Measurements from ENCODE around the gene RB1.

The RB1 gene

DNA sequence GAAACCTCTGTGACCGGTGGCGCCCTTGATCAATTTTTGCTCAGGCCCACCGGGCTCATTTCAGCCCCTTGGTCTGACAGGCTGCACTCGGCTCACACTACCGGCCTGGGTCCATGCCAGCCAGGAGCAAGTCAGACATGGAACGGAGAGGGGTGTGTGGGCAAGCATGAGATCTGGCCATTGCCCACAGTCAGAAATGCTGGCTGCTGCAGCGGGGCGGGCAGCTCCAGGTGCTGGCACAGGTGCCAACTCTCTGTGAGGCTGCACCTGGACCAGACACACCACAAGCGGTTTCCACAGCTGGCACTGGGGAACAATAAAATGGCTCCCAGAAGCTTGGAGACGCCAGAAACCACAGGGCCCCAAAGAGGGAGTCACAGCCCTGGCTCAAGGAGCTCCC lies 153.0 kb downstream of the RB1 start:
- peaks cover 48% of the 10 kb centered on the region for H3K36me3 ChIP-seq (replicated peaks; ENCODE audit: low read depth, low read length)
- H3K4me3 ChIP-seq (ENCODE audit: low read length), result no peak overlapping the region
- TF ChIP-seq, protein P1, sequence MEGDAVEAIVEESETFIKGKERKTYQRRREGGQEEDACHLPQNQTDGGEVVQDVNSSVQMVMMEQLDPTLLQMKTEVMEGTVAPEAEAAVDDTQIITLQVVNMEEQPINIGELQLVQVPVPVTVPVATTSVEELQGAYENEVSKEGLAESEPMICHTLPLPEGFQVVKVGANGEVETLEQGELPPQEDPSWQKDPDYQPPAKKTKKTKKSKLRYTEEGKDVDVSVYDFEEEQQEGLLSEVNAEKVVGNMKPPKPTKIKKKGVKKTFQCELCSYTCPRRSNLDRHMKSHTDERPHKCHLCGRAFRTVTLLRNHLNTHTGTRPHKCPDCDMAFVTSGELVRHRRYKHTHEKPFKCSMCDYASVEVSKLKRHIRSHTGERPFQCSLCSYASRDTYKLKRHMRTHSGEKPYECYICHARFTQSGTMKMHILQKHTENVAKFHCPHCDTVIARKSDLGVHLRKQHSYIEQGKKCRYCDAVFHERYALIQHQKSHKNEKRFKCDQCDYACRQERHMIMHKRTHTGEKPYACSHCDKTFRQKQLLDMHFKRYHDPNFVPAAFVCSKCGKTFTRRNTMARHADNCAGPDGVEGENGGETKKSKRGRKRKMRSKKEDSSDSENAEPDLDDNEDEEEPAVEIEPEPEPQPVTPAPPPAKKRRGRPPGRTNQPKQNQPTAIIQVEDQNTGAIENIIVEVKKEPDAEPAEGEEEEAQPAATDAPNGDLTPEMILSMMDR (IDR thresholded peaks at IDR 0.05; ENCODE audit: low read depth, low read length), result no peak
- TF ChIP-seq EZH2phosphoT487 (IDR thresholded peaks at IDR 0.05; ENCODE audit: low read depth), result no peak
- no peak overlapping the region for H3K9ac ChIP-seq (ENCODE audit: low read length)
- no peaks in the 10 kb centered on the region for H3K9me3 ChIP-seq (ENCODE audit: insufficient read depth, low read length)
- H2AFZ ChIP-seq (ENCODE audit: low read depth, low read length), result no peak overlapping the region
- H3K27me3 ChIP-seq (ENCODE audit: low read depth, low read length), result no peaks in the 10 kb centered on the region
- no peak overlapping the region for H3K27ac ChIP-seq (ENCODE audit: low read length)
- no peaks in the 10 kb centered on the region for H4K20me1 ChIP-seq (ENCODE audit: insufficient read depth, low read length)
- H3K79me2 ChIP-seq (ENCODE audit: low read length), result peaks cover 1% of the 10 kb centered on the region; the same call in 1 of the 2 replicates
- no peak overlapping the region for H3K4me2 ChIP-seq (ENCODE audit: low read length)
- H3K4me1 ChIP-seq (ENCODE audit: low read length), result no peaks in the 10 kb centered on the region

DNA sequence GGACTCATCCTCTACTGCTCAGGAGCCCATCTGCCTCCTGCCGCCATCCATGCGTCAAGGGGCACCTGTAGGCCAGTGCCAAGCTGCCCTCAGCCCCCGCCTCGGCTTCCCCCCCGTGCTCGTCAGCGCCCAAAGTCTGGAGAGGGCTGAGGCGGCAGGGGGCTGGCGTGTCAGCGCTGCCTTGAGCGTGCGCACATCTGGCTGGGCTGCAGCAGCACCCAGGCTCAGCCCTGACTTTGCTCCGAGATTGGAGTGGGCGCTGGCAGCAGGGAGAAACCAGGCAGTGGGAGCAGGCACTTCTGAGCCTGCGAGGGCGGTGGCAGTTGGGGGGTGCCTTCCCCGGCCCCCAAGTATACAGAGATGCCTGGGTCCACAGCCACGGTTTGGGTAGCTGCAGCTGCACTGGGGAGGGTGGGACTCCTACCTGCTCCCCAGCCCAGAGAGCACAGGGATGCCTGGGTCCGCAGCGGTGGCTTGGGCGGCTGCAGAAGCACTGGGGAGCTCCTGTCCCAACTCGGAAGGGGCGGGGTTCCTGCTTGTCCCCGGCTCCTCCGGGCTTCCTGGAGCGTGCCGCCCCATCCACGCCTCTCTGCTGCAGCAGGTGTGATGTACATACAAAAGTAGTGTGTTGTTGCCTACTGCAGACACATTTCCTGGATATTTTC lies 154.2 kb downstream of the RB1 start:
- Histone ChIP-seq H3K36me3 (replicated peaks; ENCODE audit: low read depth, low read length) (peaks cover 51% of the 10 kb centered on the region), H3K4me3 (ENCODE audit: low read length) (no peak overlapping the region)
- TF ChIP-seq, protein P1 (IDR thresholded peaks at IDR 0.05; ENCODE audit: low read depth, low read length), result no peak
- no peak for TF ChIP-seq EZH2phosphoT487 (IDR thresholded peaks at IDR 0.05; ENCODE audit: low read depth)

DNA sequence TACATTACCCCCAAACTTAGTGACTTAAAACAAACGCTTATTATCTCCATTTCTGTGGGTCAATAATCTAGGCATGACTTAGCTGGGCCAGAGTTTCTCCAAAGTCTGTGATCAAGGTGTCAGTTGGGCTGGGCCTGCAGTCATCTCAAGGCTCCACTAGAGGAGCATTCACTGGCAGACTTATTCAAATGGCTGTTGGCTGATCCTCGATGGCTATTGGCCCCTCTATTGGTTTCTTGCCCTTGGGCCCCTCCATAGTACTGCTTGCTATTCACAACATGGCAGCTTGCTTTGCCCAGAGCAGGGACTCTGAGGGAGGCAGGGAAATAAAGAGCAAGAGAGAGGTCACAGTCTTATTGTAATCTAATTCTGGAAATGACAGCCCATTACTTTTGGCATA lies 171.7 kb downstream of the RB1 start:
- no peak overlapping the region for H3K4me2 ChIP-seq (ENCODE audit: low read length)
- H3K27me3 ChIP-seq (ENCODE audit: low read depth, low read length), result no peaks in the 10 kb centered on the region
- no peak overlapping the region for H3K27ac ChIP-seq (ENCODE audit: low read length)
- no peaks in the 10 kb centered on the region for H4K20me1 ChIP-seq (ENCODE audit: insufficient read depth, low read length)
- no peaks in the 10 kb centered on the region for H3K79me2 ChIP-seq (ENCODE audit: low read length)
- H3K4me1 ChIP-seq (ENCODE audit: low read length), result peaks cover 23% of the 10 kb centered on the region
- H3K9ac ChIP-seq (ENCODE audit: low read length), result no peak overlapping the region
- H2AFZ ChIP-seq (ENCODE audit: low read depth, low read length), result no peak overlapping the region
- no peaks in the 10 kb centered on the region for H3K9me3 ChIP-seq (ENCODE audit: insufficient read depth, low read length)
- no peak overlapping the region for H3K4me3 ChIP-seq (ENCODE audit: low read length)
- peaks cover 49% of the 10 kb centered on the region for H3K36me3 ChIP-seq (replicated peaks; ENCODE audit: low read depth, low read length)
- TF ChIP-seq EZH2phosphoT487 (IDR thresholded peaks at IDR 0.05; ENCODE audit: low read depth), result no peak
- TF ChIP-seq, protein P1 (IDR thresholded peaks at IDR 0.05; ENCODE audit: low read depth, low read length), result no peak

More for the DNA sequence above, 154.2 kb downstream of the RB1 start:
- Histone ChIP-seq H3K79me2 (ENCODE audit: low read length) (no peaks in the 10 kb centered on the region), H4K20me1 (ENCODE audit: insufficient read depth, low read length) (no peaks in the 10 kb centered on the region), H3K27me3 (ENCODE audit: low read depth, low read length) (no peaks in the 10 kb centered on the region), H3K9ac (ENCODE audit: low read length) (no peak overlapping the region), H3K4me1 (ENCODE audit: low read length) (no peaks in the 10 kb centered on the region), H3K9me3 (ENCODE audit: insufficient read depth, low read length) (no peaks in the 10 kb centered on the region), H2AFZ (ENCODE audit: low read depth, low read length) (no peak overlapping the region), H3K27ac (ENCODE audit: low read length) (no peak overlapping the region), H3K4me2 (ENCODE audit: low read length) (no peak overlapping the region)

DNA sequence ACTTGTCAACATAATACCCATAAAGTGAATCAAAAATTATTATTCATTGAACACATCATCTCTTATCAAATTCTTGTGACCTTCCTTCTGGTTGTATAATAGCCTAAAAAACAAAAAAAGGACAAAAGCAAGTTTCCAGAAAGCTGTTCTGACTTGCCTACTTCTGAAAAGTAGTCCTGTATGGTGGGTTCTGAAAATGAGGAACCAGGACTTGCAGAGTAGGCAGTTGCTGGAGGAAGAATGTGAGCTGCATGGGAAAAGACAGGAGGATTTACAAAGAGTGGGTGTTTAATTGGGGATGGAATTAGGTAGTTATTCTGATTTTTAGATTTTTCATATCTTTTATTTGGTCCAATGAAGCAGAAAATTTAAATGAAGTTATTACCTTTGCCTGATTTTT lies 172.7 kb downstream of the RB1 start:
- H3K27ac ChIP-seq (ENCODE audit: low read length), result no peak overlapping the region
- no peak overlapping the region for H3K4me2 ChIP-seq (ENCODE audit: low read length)
- H3K79me2 ChIP-seq (ENCODE audit: low read length), result no peaks in the 10 kb centered on the region
- H3K4me3 ChIP-seq (ENCODE audit: low read length), result no peak overlapping the region
- no peaks in the 10 kb centered on the region for H3K27me3 ChIP-seq (ENCODE audit: low read depth, low read length)
- H4K20me1 ChIP-seq (ENCODE audit: insufficient read depth, low read length), result no peaks in the 10 kb centered on the region
- no peak overlapping the region for H3K9ac ChIP-seq (ENCODE audit: low read length)
- peaks cover 51% of the 10 kb centered on the region for H3K36me3 ChIP-seq (replicated peaks; ENCODE audit: low read depth, low read length)
- peaks cover 23% of the 10 kb centered on the region for H3K4me1 ChIP-seq (ENCODE audit: low read length)
- TF ChIP-seq, protein P1 (IDR thresholded peaks at IDR 0.05; ENCODE audit: low read depth, low read length), result no peak
- TF ChIP-seq EZH2phosphoT487 (IDR thresholded peaks at IDR 0.05; ENCODE audit: low read depth), result no peak
- no peak overlapping the region for H2AFZ ChIP-seq (ENCODE audit: low read depth, low read length)
- H3K9me3 ChIP-seq (ENCODE audit: insufficient read depth, low read length), result no peaks in the 10 kb centered on the region
